GM12874 (cell line): ENCODE data around the gene LGR4.

Source experiments
- CTCF ChIP-seq: IDR thresholded peaks from 2 replicates; pipeline ENCODE4 v1.5.1; 2011; ENCODE audit warnings: low read depth, mild to moderate bottlenecking, control low read depth, low read length, moderate library complexity; ENCODE audit not compliant: insufficient read depth

LGR4 gene

GRCh38 chr11:27497284-27497866 lies 24.8 kb upstream of the LGR4 start:
- peak; percentile 22; the same call in 1 of the 2 replicates for TF ChIP-seq CTCF

- TF ChIP-seq CTCF = no peak
These were observed 23.9 kb upstream of the LGR4 start for GRCh38 chr11:27496461-27496860.

GRCh38 chr11:27495710-27496300 lies 23.2 kb upstream of the LGR4 start:
- TF ChIP-seq CTCF = no peak

- no peak for TF ChIP-seq CTCF
These were observed 16.5 kb upstream of the LGR4 start for GRCh38 chr11:27489092-27489491.

DNA sequence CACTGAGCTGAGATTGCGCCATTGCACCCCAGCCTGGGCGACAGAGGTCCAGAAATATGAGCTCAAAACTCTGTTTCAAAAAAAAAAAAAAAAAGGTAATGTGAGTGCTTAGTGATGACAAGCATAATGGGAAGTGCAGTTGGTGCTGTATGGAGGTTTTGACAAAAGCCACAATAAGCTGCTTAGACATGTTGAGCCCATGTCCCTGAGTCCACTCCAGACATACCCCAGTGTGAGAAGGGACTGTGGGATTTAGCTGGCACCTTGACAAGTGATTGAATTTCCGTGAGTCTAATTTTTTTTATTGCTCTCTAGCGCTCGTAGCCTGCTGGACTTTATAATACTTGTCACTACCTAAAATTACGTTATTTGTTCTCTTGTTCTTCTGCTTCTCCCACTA lies 15.1 kb upstream of the LGR4 start:
- TF ChIP-seq CTCF = no peak

DNA sequence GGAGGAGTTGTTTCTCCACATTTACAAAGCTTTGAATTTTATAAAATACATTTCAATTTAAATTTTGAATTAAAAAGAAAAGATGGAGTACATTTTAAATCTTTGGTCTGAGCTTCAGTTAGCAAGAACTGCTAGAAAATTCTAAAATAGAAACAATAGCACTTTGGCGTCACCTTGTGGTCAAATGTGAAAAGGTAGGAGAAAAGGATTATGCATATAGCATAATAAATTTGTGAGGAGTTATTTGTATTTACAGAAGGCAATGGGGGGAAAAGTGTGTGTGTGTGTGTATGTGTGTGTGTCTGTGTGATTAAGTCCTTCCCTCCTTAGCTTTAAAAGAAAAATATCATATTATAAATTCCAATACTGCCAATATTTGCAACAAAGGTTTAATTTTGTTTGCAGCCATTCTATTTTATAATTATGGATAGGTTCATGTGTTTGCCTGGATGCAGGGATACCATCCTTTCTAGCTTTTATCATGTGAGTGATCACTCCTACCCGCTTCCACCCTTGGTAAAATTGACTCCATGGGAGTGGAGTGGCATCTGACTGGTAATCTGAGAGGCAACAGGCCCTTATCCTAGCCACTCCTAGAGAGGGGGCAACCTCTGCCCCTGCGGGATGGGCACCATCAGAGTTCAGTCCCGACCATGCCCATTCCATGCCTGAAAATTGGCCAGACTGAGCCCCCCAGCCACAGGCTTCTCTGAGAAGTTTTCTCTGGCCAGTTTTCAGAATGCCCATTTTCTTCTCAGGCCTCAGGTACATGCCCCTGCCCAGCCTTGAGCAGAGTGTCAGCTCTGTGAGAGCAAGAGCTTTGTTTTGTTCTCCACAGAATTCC lies 13.6 kb upstream of the LGR4 start:
- peak; percentile 62 for TF ChIP-seq CTCF

DNA sequence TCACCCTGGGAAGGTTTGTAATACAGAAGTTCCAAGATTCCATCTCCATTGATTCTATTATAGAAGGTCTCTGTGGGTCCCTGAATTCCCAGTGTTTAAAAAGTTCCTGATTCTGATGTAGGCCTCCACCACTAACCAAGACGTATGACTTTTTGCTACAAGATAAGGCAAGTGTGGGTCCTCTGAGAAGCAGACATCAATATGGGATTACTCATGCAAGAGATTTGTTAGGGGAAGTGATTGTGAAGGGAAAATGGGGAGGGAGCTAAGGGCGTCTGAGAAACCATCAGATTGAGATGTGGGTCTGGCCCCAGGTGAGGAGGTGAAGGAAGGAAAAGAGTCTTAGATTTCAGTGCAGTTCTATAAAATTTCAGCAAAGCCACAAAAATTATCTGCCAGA lies 10.2 kb upstream of the LGR4 start:
- no peak for TF ChIP-seq CTCF
